Panc1 (cell line): ENCODE results near the gene ISG15.

Source experiments
- CTCF ChIP-seq: fragments of 450-650 bp; IDR thresholded peaks from 2 replicates; pipeline ENCODE4 v1.5.1; 2017; ENCODE audit warnings: mild to moderate bottlenecking
- POLR2AphosphoS5 ChIP-seq: IDR thresholded peaks from 2 replicates; pipeline ENCODE4 v1.6.1; 2012; ENCODE audit warnings: mild to moderate bottlenecking, low read depth, low read length, moderate library complexity
- REST ChIP-seq, 2 experiments: IDR thresholded peaks; 2 replicates each; pipeline ENCODE4 v1.6.1; 2011 to 2012; ENCODE audit warnings: low read depth in 2 of 2, control low read depth in 1 of 2, low read length in 1 of 2, mild to moderate bottlenecking in 1 of 2, moderate library complexity in 1 of 2; ENCODE audit not compliant: insufficient read depth in 1 of 2
- SIN3A ChIP-seq: IDR thresholded peaks from 2 replicates; pipeline ENCODE4 v1.6.1; 2012; ENCODE audit warnings: low read depth, mild to moderate bottlenecking, low read length, moderate library complexity, borderline replicate concordance; ENCODE audit not compliant: insufficient read depth

GRCh38 chr1:1013922-1014648, 788 bp downstream of the ISG15 start:
- no peak for TF ChIP-seq CTCF
- TF ChIP-seq POLR2AphosphoS5 = no peak
- no peak for TF ChIP-seq REST (IDR thresholded peaks at IDR 0.05; ENCODE audit: insufficient read depth in 1 of 2, low read depth in 2 of 2, low read length in 1 of 2)
- 0 out of 2 replicates have a peak, but pooled peaks have one; percentile 52 for TF ChIP-seq SIN3A
